Dendritic cell treated with granulocyte-macrophage colony-stimulating factor and Interleukin-4, amounts not matched to agents 40 ng/mL and 50 ng/mL, for 4 days (primary cell): ENCODE results near the gene DSCAML1.
"Not testable (repeated sequence)": the region's sequence is repeated elsewhere in the genome, so short reads cannot be mapped to it uniquely, and the experiment has no call there.

ENCODE experiments used
- H3K27ac Mint-ChIP-seq: one replicate; pipeline ENCODE4 v1.8.0; 2022; ENCODE audit warnings: mild to moderate bottlenecking, mixed read lengths
- H3K27me3 Mint-ChIP-seq: one replicate; pipeline ENCODE4 v1.8.0; 2022; ENCODE audit warnings: mild to moderate bottlenecking, mixed read lengths
- H3K36me3 Mint-ChIP-seq: one replicate; pipeline ENCODE4 v1.8.0; 2022; ENCODE audit warnings: low read depth, mixed read lengths
- H3K4me1 Mint-ChIP-seq: one replicate; pipeline ENCODE4 v1.8.0; 2022; ENCODE audit warnings: low read depth, mixed read lengths
- H3K4me3 Mint-ChIP-seq: one replicate; pipeline ENCODE4 v1.8.0; 2022; ENCODE audit warnings: mild to moderate bottlenecking, moderate library complexity, mixed read lengths
- H3K9me3 Mint-ChIP-seq: one replicate; pipeline ENCODE4 v1.8.0; 2022; ENCODE audit warnings: mixed read lengths
- intact Hi-C: fragments of 100-400 bp; cut with micrococcal nuclease; formaldehyde crosslinking; loops from one replicate; pipeline ENCODE4 v1.15.0; 2022

DSCAML1 gene

GRCh38 chr11:117405898-117406297, 391.1 kb downstream of the DSCAML1 start:
- intact Hi-C loops, H3K27ac Mint-ChIP-seq, H3K4me3 Mint-ChIP-seq, H3K27me3 Mint-ChIP-seq, H3K4me1 Mint-ChIP-seq: not testable (repeated sequence)
- Mint-ChIP-seq H3K9me3 (peaks cover 26% of the 10 kb centered on the region), H3K36me3 (peaks cover 92% of the 10 kb centered on the region)

- intact Hi-C loops, H3K27me3 Mint-ChIP-seq, H3K27ac Mint-ChIP-seq, H3K4me1 Mint-ChIP-seq, H3K4me3 Mint-ChIP-seq: not testable (repeated sequence)
- Mint-ChIP-seq H3K36me3 (peaks cover 99% of the 10 kb centered on the region), H3K9me3 (peaks cover 29% of the 10 kb centered on the region)
Measured at GRCh38 chr11:117399100-117399840, 397.7 kb downstream of the DSCAML1 start.

- Mint-ChIP-seq H3K9me3 (peaks cover 22% of the 10 kb centered on the region), H3K36me3 (peaks cover 99% of the 10 kb centered on the region)
- H3K4me3 Mint-ChIP-seq, H3K4me1 Mint-ChIP-seq, intact Hi-C loops, H3K27me3 Mint-ChIP-seq, H3K27ac Mint-ChIP-seq: not testable (repeated sequence)
Measured at GRCh38 chr11:117398618-117399017, 398.4 kb downstream of the DSCAML1 start.

GRCh38 chr11:117396970-117397369, 400.0 kb downstream of the DSCAML1 start:
- H3K27me3 Mint-ChIP-seq = no peaks in the 10 kb centered on the region
- H3K4me1 Mint-ChIP-seq = no peaks in the 10 kb centered on the region
- peaks cover 99% of the 10 kb centered on the region for H3K36me3 Mint-ChIP-seq
- H3K27ac Mint-ChIP-seq = no peak overlapping the region
- intact Hi-C loops = no loop called here
- no peak overlapping the region for H3K4me3 Mint-ChIP-seq
- peaks cover 20% of the 10 kb centered on the region for H3K9me3 Mint-ChIP-seq

- Mint-ChIP-seq H3K4me3 (no peak overlapping the region), H3K36me3 (peaks cover 99% of the 10 kb centered on the region), H3K4me1 (no peaks in the 10 kb centered on the region), H3K27ac (no peak overlapping the region), H3K27me3 (no peaks in the 10 kb centered on the region), H3K9me3 (peaks cover 20% of the 10 kb centered on the region)
- intact Hi-C loops = no loop called here
Measured at GRCh38 chr11:117395476-117395875, 401.5 kb downstream of the DSCAML1 start.

- Mint-ChIP-seq H3K4me1 (no peaks in the 10 kb centered on the region), H3K27ac (no peak overlapping the region)
Measured at GRCh38 chr11:117394221-117394925, 402.6 kb downstream of the DSCAML1 start.

GRCh38 chr11:117392979-117393378, 404.0 kb downstream of the DSCAML1 start:
- no peaks in the 10 kb centered on the region for H3K27me3 Mint-ChIP-seq
- H3K36me3 Mint-ChIP-seq = peaks cover 97% of the 10 kb centered on the region
- no peak overlapping the region for H3K27ac Mint-ChIP-seq
- intact Hi-C loops = no loop called here
- H3K9me3 Mint-ChIP-seq = peaks cover 14% of the 10 kb centered on the region
- no peaks in the 10 kb centered on the region for H3K4me1 Mint-ChIP-seq
- H3K4me3 Mint-ChIP-seq = no peak overlapping the region

More at GRCh38 chr11:117394221-117394925, 402.6 kb downstream of the DSCAML1 start:
- intact Hi-C loops = no loop called here
- Mint-ChIP-seq H3K4me3 (no peak overlapping the region), H3K27me3 (no peaks in the 10 kb centered on the region), H3K9me3 (peaks cover 20% of the 10 kb centered on the region), H3K36me3 (peaks cover 97% of the 10 kb centered on the region)

GRCh38 chr11:117392001-117392690, 404.9 kb downstream of the DSCAML1 start:
- peaks cover 5% of the 10 kb centered on the region for H3K9me3 Mint-ChIP-seq
- H3K36me3 Mint-ChIP-seq = peaks cover 97% of the 10 kb centered on the region
- H3K27ac Mint-ChIP-seq = no peak overlapping the region
- no peak overlapping the region for H3K4me3 Mint-ChIP-seq
- H3K4me1 Mint-ChIP-seq = no peaks in the 10 kb centered on the region
- intact Hi-C loops = no loop called here
- no peaks in the 10 kb centered on the region for H3K27me3 Mint-ChIP-seq

- Mint-ChIP-seq H3K27me3 (no peaks in the 10 kb centered on the region), H3K4me3 (no peak overlapping the region), H3K9me3 (no peaks in the 10 kb centered on the region), H3K27ac (no peak overlapping the region), H3K4me1 (no peaks in the 10 kb centered on the region), H3K36me3 (peaks cover 97% of the 10 kb centered on the region)
- intact Hi-C loops = no loop called here
Measured at GRCh38 chr11:117391181-117391580, 405.8 kb downstream of the DSCAML1 start.

- intact Hi-C loops = no loop called here
- Mint-ChIP-seq H3K27ac (no peak overlapping the region), H3K36me3 (peaks cover 97% of the 10 kb centered on the region), H3K9me3 (no peaks in the 10 kb centered on the region), H3K4me1 (no peaks in the 10 kb centered on the region), H3K4me3 (no peak overlapping the region), H3K27me3 (no peaks in the 10 kb centered on the region)
Measured at GRCh38 chr11:117390743-117391142, 406.3 kb downstream of the DSCAML1 start.

- intact Hi-C loops = no loop called here
- no peaks in the 10 kb centered on the region for H3K27me3 Mint-ChIP-seq
- H3K9me3 Mint-ChIP-seq = no peaks in the 10 kb centered on the region
- H3K4me1 Mint-ChIP-seq = no peaks in the 10 kb centered on the region
- peaks cover 97% of the 10 kb centered on the region for H3K36me3 Mint-ChIP-seq
- no peak overlapping the region for H3K4me3 Mint-ChIP-seq
- no peak overlapping the region for H3K27ac Mint-ChIP-seq
Measured at GRCh38 chr11:117387992-117388755, 408.8 kb downstream of the DSCAML1 start.

- Mint-ChIP-seq H3K36me3 (peaks cover 97% of the 10 kb centered on the region), H3K27ac (no peak overlapping the region), H3K4me1 (no peaks in the 10 kb centered on the region), H3K4me3 (no peak overlapping the region), H3K9me3 (no peaks in the 10 kb centered on the region), H3K27me3 (no peaks in the 10 kb centered on the region)
- intact Hi-C loops = no loop called here
Measured at GRCh38 chr11:117385906-117386305, 411.1 kb downstream of the DSCAML1 start.

- no peak overlapping the region for H3K4me3 Mint-ChIP-seq
- intact Hi-C loops = no loop called here
- no peaks in the 10 kb centered on the region for H3K9me3 Mint-ChIP-seq
- H3K27me3 Mint-ChIP-seq = no peaks in the 10 kb centered on the region
- H3K27ac Mint-ChIP-seq = no peak overlapping the region
- peaks cover 97% of the 10 kb centered on the region for H3K36me3 Mint-ChIP-seq
- no peaks in the 10 kb centered on the region for H3K4me1 Mint-ChIP-seq
Measured at GRCh38 chr11:117385471-117385870, 411.5 kb downstream of the DSCAML1 start.

- Mint-ChIP-seq H3K27me3 (no peaks in the 10 kb centered on the region), H3K27ac (no peak overlapping the region), H3K36me3 (peaks cover 100% of the 10 kb centered on the region), H3K9me3 (no peaks in the 10 kb centered on the region), H3K4me1 (no peaks in the 10 kb centered on the region), H3K4me3 (no peak overlapping the region)
- intact Hi-C loops = no loop called here
Measured at GRCh38 chr11:117384045-117384444, 413.0 kb downstream of the DSCAML1 start.
